Measurements from ENCODE around the gene FOXR1. TPM values are rescaled to one million over a fixed set of nuclear protein-coding genes. Genes with fewer than 3 reads are reported as not detected.
"Not testable (repeated sequence)": the region's sequence is repeated elsewhere in the genome, so short reads cannot be mapped to it uniquely, and the experiment has no call there.

The FOXR1 gene
- total RNA-seq, 2 experiments from 2014 or later: not detected

DNA sequence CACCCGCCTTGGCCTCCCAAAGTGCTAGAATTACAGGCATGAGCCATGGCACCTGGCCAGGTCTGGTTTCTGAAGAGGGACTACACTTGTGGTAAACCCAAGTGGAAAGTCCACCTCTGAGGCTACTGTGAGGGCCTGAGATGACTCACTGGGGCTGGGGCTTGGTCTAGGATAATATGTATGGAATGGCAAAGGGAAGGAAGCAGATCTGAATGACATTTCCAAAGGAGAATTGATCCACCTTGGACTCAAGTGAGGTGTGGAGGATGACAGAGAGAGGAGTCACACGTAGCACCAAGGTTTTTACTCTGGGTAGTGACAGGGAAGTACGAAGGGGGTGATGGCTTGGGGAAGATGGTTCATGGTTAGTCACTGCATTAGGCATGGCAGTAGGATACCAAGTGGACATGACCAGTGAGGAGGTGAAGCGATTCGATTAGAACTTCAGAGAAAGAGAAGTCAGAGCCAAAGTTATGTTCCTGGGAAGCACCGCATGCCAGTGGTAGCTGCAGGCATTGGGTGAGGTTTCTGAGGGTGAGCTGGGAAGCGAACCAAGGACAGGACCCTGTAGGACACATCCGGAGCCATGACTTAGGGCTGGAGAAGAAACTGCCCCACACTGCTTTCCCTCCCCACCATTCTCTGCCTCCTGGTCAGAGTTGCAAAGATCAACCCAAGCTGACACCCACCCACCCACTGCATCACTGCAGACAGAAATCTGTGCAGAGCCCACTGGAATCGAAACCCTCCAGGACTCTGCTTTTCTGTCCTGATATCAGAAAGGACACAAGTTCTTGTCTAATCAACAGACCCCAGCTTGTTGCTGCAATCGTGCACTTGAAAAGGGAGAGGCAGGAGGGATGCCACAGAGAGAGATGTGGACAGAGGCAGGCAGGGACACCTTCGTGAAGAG is 32.8 kb upstream of the FOXR1 start:
- ChIA-PET POLR2A (no interaction called here), CTCF (interaction anchor here (0.9 to 4.0 kb wide), 4 partner anchors 9 to 249 kb away, joined by 3 to 20 read pairs (median 4); no protein-coding TSS in a partner anchor)

DNA sequence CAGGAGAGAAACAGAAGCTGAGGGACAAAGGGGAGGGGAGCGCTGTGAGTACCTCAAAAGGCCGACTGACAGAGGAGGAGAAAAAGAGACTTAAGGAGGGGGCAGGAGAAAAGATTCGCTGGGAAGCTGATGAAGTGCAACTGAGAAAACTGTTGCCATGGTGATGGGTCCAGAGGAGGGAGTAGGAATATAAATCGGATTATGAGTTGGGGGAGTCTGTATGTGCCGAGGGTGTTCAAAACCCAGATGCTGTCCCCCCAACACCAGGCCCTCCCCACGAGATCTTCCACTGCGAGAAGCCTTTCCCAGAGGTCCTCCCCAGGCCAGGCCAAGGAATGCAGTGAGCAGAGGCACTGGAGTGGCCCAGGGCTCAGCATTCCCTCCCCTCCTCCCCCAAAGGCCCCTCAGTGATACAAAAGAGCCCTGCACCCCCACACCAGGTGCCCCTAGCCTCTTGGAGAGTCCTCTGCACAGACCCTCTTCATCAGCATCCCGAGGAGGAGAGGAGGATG is 32.1 kb upstream of the FOXR1 start:
- CTCF ChIA-PET: interaction anchor here (0.6 to 4.0 kb wide), 6 partner anchors 9 to 250 kb away, joined by 3 to 20 read pairs (median 4); no protein-coding TSS in a partner anchor
- POLR2A ChIA-PET: interaction anchor here (0.7 kb wide), 1 partner anchor 8 kb away, joined by 4 read pairs; no protein-coding TSS in a partner anchor

DNA sequence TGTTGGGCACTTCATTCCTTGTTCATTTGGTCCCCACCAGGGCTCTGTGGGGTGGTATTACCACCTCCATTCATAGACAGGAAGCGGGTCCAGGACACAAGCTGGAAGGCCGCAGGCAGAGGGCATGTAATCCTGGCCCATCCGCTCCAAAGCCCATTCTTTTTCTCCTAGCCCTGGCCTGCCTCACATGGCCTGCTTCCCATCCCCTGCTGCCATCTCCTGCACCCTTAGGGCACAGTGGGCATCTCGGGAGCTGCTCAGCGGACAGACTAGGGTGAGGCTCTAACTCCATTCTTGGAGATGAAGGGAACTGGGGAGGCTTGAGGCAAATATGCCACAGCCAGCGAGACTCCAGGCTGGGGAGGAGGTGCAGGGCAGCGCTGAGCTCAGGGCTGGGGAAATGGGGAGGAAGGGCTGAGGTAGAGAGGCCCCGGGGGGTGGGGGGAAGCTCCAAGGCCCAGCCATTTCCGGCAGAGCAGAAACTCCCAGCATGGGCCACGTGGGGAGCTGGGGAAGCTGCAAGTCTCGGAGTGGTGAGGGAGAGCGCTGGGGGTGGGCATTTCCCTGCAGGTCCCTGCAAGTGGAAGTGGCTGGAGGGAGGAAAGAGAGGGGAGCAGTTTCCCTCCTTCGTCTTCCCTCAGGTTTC is 31.5 kb upstream of the FOXR1 start:
- ChIA-PET CTCF (interaction anchor here (0.6 to 4.0 kb wide), 6 partner anchors 10 to 250 kb away, joined by 3 to 20 read pairs (median 4); no protein-coding TSS in a partner anchor), POLR2A (interaction anchor here (0.5 to 1.2 kb wide), 4 partner anchors 9 to 1608 kb away, joined by 3 to 6 read pairs (median 4); no protein-coding TSS in a partner anchor)

DNA sequence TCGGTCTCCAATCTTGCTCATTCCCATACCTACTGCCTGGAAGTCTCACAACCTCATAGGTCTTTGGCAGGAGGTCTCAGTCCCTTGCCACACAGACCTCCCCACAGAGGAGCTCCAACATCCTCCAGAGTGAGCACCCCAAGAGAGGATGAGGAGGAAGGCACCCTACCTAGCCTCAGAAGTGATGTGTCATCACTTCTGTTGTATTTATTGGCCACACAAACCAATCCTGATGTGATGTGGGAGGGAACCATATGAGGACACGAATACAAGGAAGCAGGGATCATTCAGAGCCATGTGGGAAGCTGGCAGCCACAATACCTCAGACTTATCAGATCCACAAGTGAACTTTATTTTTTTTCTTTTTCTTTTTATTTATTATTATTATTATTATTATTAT is 24.5 kb upstream of the FOXR1 start:
- ChIA-PET CTCF (no interaction called here), POLR2A (interaction anchor here (0.7 kb wide), 1 partner anchor 368 kb away, joined by 3 read pairs; no protein-coding TSS in a partner anchor)

DNA sequence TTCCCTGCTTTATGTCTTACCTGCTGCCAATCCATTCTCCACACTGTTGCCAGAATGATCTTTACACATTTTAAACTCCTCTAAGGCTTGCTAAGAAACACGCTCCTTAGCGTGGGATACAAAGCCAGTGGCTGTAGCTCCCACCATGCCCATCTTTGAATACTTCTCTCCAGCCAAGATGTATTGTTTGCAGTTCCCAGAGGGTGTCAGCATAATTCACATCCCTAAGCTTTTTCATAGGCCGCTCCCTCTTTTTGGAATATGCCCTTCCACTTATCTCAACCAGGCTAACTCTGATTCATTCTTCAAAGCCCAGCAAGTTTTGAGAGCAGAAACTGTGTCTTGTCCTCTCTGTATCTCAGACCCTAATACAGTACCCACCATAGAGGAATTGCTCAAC is 23.6 kb upstream of the FOXR1 start:
- ChIA-PET CTCF (no interaction called here), POLR2A (no interaction called here)

DNA sequence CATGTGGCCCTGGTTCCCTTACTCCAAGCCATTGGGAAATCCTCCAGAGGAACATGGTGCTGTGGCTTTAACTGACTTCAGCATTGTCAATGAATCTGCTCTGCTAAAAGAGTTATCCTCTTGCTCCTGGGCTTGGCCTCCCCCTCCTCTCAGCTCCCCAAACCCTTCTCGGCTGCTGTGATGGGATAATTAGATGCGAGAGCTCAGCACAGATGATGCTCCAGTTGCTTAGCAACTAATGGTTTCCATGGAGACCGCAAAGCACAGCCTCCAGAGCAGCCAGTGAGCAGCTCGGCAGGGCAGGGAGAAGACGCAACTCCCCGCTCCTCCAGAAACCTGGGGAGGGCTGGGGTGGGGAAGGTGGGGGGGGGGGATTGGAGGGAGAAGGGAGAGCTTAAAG is 18.3 kb upstream of the FOXR1 start:
- ChIA-PET POLR2A (no interaction called here), CTCF (interaction anchor here (1.0 to 1.6 kb wide), 2 partner anchors 23 to 264 kb away, joined by 4 to 5 read pairs; no protein-coding TSS in a partner anchor)

DNA sequence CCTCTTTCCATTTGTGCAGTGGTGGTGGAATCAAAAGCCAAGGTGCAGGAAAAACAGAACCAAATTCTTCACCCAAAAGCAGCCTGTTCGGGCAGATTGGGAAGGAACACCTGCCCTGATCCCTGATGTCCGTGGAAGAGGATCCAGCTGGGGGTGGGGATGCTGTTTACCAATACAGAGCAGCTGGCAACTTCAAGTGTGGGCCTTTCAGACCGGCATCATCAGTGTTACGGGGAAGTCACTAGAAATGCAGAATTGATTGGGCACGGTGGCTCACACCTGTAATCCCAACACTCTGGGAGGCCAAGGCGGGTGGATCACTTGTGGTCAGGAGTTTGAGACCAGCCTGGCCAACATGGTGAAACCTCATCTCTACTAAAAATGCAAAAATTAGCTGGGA is 17.6 kb upstream of the FOXR1 start:
- POLR2A ChIA-PET: not testable (repeated sequence)

DNA sequence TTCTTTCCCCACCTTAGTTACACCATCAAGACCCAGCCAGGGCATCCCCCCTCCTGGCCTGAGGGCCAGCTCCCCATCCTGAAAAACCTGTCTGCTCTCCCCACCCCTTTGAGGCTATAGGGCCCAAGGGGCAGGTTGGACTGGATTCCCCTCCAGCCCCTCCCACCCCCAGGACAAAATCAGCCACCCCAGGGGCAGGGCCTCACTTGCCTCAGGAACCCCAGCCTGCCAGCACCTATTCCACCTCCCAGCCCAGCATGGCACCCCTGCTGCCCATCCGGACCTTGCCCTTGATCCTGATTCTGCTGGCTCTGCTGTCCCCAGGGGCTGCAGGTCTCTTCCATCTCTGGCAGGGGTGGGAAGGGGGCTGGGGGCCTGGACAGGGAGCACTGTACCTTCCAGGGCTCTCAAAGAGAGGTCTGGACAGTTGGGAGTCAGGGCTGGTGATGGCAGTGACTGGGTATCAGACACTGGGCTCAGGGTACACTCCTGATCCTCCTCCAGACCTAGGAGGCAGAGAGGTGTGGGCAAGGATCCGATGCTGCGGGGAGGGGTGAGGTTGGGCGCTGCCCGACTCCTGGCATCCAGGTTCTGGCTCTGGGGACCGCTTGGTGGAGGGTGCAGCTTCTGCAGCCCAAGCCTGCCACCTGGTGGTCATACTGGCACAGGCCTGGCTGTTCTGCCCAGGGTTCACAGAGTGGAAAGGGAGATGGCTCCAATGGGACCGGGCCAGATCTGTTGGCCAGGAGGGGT is 15.3 kb upstream of the FOXR1 start, which contains the start of gene UPK2:
Gene UPK2 (plus strand): TSS at position 205 of the 753 bp plus-strand sequence. CDS start 53 bp downstream, at position 258.
- POLR2A ChIA-PET: no interaction called here
- CTCF ChIA-PET: interaction anchor here (0.7 to 5.2 kb wide), 20 partner anchors 13 to 346 kb away, joined by 3 to 32 read pairs (median 4); no protein-coding TSS in a partner anchor

More for the DNA sequence above, 17.6 kb upstream of the FOXR1 start:
- CTCF ChIA-PET: interaction anchor here (5.1 kb wide), 1 partner anchor 264 kb away, joined by 15 read pairs; no protein-coding TSS in a partner anchor

DNA sequence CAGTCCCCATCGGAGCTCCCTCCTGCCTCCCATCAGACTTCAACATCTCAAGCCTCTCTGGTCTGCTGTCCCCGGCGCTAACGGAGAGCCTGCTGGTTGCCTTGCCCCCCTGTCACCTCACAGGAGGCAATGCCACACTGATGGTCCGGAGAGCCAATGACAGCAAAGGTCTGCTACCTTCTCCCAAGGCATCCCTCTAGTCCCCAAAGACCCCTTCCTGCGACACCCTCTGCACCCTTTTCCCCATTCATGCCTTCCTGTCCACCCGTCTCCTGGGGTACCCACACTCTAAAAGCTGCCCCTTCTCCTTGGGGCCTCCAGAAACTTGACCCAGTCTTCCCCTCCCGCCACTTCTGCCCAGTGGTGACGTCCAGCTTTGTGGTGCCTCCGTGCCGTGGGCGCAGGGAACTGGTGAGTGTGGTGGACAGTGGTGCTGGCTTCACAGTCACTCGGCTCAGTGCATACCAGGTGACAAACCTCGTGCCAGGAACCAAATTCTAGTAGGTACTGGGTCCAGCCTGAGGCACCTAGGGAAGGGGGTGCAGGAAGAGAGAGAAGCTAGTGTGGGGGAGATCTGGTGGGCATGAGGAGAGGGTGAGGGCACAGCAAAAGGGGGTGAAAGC is 14.6 kb upstream of the FOXR1 start:
- ChIA-PET POLR2A (no interaction called here), CTCF (interaction anchor here (0.7 to 5.2 kb wide), 20 partner anchors 9 to 347 kb away, joined by 3 to 32 read pairs (median 4); no protein-coding TSS in a partner anchor)

DNA sequence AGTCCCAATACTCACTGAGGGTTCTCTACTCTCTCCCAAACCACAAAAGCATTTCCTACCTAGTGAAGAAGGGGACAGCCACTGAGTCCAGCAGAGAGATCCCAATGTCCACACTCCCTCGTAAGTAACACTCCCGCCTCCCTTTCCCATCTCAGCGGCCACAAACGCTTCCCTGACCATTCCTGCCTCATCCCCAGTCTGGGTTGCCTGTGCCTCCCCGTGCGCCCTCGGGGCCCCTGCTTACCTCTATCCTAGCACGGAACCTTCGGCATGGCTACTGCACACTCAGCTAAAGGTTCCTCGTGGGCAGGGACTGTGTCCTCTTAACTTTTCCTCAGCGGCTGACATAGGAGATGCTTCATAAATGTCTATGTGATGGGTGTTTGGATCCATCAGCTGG is 14.0 kb upstream of the FOXR1 start:
- CTCF ChIA-PET: interaction anchor here (0.9 to 5.2 kb wide), 13 partner anchors 8 to 347 kb away, joined by 3 to 32 read pairs (median 5); no protein-coding TSS in a partner anchor
- POLR2A ChIA-PET: no interaction called here

DNA sequence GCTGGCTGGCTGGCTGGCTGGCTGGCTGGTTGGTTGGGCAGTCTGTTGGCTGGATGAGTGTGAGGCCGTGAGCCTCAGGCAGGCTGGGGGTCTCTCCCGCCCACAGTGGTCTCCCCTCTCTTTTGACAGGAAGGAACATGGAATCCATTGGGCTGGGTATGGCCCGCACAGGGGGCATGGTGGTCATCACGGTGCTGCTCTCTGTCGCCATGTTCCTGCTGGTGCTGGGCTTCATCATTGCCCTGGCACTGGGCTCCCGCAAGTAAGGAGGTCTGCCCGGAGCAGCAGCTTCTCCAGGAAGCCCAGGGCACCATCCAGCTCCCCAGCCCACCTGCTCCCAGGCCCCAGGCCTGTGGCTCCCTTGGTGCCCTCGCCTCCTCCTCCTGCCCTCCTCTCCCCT is 13.6 kb upstream of the FOXR1 start:
- ChIA-PET CTCF (interaction anchor here (0.9 to 5.2 kb wide), 6 partner anchors 8 to 268 kb away, joined by 3 to 32 read pairs (median 10); no protein-coding TSS in a partner anchor), POLR2A (no interaction called here)

DNA sequence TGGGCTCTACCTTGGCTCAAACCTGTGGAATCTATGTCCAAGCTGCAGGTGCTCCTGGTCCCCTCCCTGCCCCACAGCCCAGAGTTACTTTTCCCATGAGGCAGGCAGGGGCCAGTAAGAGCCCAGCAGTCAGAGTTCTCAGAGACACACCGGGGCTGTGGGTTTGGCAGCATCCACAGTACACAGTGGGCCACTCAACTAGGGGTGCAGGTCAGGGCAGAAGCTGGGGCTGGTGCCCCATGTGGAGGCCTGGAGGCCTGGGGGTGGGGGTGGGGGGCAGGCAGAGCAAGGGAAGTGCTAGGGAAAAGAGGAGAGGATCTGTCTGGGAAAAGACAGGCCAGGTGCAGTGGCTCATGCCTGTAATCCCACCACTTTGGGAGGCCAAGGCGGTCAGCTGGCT is 13.0 kb upstream of the FOXR1 start:
- ChIA-PET POLR2A (no interaction called here), CTCF (interaction anchor here (5.1 to 5.2 kb wide), 2 partner anchors 49 to 269 kb away, joined by 15 to 32 read pairs; no protein-coding TSS in a partner anchor)

DNA sequence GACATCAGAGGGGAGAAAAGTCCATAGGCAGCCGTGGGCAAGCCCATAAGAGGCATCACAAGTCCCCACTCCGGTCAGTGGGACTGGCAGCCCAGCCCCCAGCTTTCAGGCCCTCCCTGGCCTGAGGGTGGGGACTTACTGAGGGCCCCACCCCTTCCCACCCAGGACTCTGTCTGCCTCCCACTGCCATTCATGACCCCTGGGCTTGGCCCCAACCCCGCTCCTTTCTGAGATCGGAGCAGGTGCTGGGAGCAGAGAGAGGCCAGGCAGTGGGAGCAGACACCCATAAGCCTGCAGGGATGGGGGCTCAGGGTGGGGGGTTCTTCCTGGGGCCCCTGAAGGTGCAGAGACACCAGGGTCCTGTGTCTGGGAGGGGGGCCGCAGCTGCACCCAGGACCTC is 10.4 kb upstream of the FOXR1 start:
- ChIA-PET POLR2A (no interaction called here), CTCF (interaction anchor here (1.2 kb wide), 1 partner anchor 18 kb away, joined by 3 read pairs; no protein-coding TSS in a partner anchor)

DNA sequence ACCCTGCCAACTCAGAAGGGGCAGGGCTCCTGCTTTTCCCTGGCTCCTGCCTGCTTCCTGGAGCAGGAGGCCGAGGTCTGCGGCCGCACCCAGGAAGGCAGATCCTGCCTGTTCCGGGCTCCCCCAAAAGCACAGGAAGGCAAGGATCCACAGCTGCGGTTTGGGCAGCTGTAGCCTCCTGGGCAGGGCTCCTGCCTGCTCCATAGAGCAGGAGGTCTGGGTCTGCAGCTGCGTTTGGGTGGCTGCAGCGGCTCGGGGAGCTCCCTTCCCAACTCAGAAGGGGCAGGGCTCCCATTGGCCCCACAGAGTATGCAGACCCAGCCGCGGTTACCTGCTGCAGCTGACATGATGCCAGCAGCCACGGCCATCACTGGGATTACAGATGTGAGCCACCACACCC is 10.0 kb upstream of the FOXR1 start:
- POLR2A ChIA-PET: no interaction called here
- CTCF ChIA-PET: interaction anchor here (1.2 kb wide), 1 partner anchor 19 kb away, joined by 3 read pairs; no protein-coding TSS in a partner anchor

DNA sequence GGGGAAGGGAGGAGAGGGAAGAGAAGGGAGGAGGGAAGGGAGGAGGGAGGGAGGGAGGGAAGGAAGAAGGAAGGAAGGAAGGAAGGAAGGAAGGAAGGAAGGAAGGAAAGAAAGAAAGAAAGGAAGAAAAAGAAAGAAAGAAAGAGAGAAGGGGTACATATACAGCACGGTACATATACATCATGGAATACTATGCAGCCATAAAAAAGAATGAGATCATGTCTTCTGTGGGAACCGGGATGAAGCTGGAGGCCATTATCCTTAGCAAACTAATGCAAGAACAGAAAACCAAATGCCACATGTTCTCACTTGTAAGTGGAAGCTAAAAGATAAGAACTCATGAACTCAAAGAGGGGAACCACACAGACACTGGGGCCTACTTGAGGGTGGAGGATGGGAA is 2.1 kb upstream of the FOXR1 start:
- CTCF ChIA-PET: interaction anchor here (1.4 kb wide), 1 partner anchor 12 kb away, joined by 3 read pairs; no protein-coding TSS in a partner anchor
- POLR2A ChIA-PET: not testable (repeated sequence)

DNA sequence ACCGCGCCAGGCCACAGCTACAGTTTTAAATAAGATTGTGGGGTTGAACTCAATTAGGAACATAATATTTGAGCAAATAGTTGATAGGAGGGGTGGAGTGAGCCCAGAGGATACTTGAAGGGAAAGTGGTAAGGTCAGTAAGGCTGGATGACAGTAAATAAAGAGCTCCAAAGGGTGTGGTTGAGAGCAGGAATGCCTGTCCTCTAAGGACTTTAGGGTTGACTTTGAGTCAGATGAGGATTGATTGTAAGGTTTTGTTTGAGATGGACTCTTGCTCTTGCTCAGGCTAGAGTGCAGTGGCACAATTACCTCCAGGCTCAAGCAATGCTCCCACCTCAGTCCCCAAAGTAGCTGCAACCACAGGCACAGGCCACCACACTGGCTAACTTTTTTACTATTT is 2.4 kb downstream of the FOXR1 start:
- ChIA-PET CTCF (interaction anchor here (0.7 kb wide), 1 partner anchor 149 kb away, joined by 3 read pairs; no protein-coding TSS in a partner anchor), POLR2A (no interaction called here)

DNA sequence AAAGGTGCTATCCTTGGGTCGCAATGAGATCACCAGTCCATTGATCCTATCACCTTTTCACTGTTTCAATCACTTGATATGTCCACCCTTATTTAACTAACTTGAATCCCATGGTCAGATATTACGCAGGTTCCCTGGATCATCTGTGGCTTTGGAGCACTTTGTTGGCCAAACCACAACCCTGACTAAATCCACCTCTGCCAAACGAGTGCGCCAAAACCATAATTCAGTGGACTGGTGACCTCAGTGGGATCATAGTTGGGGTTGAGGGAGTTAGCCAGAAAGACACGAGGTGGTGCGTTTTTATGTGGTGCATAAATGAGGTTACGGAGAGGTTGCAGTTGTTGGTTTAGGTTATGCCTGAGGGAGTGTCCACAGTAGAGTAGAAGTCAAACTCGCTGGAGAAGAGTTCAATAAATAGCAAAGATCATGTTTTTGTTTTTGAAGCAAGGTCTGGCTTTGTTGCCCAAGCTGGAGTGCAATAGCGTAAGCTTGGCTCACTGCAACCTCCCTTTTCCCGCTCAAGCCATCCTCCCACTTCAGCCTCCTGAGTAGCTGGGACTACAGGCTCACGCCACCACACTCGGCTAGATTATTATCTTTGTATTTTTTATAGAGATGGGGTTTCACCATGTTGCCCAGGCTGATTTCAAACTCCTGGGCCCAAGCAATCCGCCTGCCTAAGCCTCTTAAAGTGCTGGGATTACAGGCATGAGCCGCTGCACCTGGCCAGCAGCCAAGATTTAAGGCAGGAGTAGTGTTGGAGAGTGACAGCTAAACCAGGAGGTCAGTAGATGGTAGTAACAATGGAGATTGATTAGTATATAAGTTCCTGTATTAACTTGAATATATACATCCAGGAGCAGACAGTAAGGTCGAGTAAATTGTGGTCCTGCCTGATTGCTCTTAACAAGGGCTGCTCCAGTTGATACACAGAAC is 4.5 kb downstream of the FOXR1 start:
- POLR2A ChIA-PET: no interaction called here

More for the DNA sequence above, 4.5 kb downstream of the FOXR1 start:
- CTCF ChIA-PET: no interaction called here

Measured in activated CD8-positive, alpha-beta memory T cell treated with anti-CD3 and anti-CD28 coated beads for 36 hours (primary cell).